ENCODE results near the gene VPS13D. TPM values are rescaled to one million over a fixed set of nuclear protein-coding genes. Genes with fewer than 3 reads are reported as not detected.

Gene VPS13D
- total RNA-seq, 1 experiment from 2014 or later = 13.6 TPM

GRCh38 chr1:12404918-12405317 is 175.1 kb downstream of the VPS13D start:
- DNase-seq (ENCODE audit: low read depth) = no peak

DNA sequence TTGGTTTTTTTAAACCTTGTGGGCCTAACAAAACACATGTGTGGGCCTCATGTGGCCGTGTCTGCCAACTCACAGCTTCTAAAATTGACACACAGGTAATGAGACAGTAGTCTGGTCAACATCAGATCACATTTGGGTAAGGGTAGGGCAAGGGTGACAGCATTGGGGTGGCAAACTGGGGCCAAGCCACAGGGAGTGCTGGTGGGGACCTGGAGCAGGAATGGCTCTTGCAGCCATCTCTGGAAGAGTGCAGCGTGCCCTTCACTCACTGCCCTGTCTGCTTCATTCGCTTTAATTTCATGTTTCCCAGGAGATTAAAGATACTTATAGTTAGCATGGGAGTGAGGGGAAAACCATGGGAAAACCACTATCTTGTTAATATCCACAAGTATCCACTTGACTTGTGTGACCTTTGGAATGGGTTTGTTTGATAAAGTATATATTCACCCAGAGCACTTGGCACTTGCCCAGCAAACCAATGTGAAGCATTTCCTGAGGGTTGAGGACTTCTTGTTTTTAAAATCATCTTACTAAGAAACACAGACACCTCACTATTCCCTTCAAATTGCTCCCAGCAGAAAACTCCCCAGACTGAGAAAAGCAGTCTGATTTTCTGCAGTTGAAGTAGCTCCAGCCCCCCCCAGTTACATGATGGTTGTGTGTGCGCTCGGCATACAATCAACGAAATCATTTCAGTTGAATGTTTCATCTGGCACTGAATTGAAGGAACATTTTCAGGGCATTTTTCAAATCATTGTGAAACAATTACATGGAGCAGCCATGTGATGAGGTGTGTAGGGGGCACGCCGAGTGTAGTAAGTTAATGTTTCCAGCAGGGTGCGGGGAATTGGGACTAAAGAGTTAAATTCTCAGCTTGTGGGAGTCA is 175.7 kb downstream of the VPS13D start:
- DNase-seq (ENCODE audit: low read depth) = peak; percentile 38

DNA sequence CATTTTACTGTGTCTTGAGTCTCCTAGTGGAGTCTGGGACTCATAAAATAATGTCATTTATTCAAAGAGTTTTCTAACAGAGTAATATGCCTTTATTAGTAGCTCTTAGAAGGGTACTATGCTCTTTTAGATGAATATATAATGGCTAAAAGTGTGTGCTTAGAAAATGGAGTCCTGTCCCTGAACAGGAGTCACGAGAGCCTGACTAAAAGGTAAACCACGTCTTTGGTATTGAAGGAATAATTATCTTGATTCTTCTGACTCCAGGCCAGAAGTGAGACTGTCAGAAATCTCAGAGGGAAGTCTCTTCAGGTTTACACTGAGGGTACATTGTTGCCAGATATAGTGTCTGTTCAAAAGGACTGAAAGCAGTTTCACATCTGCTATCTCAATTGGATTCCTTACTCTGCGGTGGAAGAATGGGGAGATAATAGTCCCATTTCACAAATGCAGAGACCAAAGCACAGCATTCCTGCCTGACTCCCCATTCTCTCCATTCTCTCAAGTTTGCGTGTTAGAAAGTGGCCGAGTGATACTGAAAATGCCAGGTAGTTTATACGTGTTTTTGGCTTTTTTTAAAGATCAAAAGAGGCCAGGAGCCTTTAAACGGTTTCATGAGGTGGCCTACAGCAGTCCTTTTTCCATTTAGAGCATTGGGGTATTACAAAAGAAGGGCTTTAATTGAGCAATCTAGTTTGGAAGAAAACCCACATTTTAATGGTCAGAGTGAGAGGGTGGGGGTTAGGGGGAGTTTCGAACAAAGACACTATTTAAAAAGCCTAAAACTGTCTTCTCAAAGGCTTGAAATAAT is 176.6 kb downstream of the VPS13D start:
- peak; percentile 49 for DNase-seq (ENCODE audit: low read depth)

GRCh38 chr1:12407050-12407961 is 177.5 kb downstream of the VPS13D start:
- peak; percentile 64 for DNase-seq (ENCODE audit: low read depth)

DNA sequence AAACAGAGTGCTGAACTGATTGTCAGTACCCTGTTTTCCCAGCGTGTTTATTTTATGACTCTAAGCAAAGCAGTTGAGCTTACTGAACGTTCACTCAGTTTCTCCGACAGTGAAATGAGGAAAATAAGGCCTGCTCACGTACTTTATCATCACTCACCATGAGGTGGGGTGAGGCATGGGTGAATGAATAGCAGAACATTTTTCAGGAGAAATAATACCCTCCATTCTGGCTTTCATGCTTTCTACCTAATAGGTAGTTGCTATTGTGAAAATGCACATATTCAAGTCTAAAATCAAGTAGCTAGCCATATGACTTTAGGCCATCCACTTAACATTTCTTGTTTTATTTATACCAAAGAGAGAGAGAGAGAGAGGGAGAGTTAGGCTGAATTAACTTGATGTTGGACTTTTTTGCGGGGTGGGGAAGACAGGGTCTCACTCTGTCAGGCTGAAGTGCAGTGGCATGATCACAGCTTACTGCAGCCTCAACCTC is 178.2 kb downstream of the VPS13D start:
- no peak for DNase-seq (ENCODE audit: low read depth)

DNA sequence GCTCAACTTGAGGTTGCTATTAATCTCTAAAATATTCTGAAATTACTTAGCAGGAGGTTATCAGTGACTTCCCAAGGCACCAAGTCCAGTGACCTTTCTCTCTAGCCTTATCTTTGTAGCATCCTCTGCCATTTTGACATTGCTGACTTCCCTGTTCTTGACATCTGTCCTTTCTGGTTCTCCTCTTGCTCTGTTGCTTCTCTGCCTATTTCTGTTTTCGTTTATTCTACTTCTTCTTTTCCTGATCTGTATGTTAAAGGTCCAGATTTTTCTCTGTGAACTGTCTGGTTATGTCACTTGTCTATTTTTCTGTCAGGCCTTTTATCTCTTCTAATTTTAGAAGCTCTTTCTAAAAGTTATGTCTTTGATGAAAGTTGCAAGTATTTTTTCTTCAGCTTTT is 178.8 kb downstream of the VPS13D start:
- no peak for DNase-seq (ENCODE audit: low read depth)

- no peak for DNase-seq (ENCODE audit: low read depth)
Measured at GRCh38 chr1:12409681-12410080, 179.9 kb downstream of the VPS13D start.

- DNase-seq (ENCODE audit: low read depth) = no peak
Measured at GRCh38 chr1:12410351-12410750, 180.5 kb downstream of the VPS13D start.

DNA sequence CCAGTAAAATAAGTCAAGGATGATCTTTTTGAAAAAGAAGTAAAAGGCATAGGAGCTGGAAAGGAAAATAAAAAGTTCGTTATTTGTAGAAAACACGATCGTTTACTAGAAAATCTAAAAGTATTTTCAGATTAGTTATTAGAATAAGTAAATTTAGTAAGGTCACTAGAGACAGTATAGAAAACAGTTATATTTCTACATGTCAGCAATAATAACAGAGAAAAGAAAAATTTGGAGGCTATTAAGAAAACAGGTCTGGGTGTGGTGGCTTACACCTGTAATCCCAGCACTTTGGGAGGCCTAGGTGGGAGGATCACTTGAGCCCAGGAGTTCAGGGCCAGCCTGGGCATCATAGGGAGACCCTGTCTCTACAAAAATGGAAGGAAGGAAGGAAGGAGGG is 181.3 kb downstream of the VPS13D start:
- DNase-seq (ENCODE audit: low read depth) = no peak

DNA sequence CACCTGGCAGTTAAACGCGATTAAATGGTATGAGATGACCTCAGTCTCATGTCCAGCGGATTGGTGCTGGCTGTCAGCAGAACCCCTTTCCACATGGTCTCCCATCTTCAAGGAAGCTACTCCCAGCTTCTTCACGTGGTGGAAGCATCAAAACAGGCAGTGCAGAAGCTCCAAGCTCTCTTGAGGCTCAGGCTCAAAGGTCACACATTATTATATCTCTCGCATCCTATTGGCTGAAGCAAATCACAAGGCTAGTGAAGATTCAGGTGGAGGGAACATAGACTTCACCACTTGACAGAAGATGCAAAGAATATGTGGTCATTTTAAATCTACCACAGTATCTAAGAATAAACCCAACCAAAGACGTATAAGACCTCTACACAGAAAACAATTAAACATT is 181.9 kb downstream of the VPS13D start:
- DNase-seq (ENCODE audit: low read depth) = no peak

GRCh38 chr1:12412439-12412838 is 182.6 kb downstream of the VPS13D start:
- no peak for DNase-seq (ENCODE audit: low read depth)

DNA sequence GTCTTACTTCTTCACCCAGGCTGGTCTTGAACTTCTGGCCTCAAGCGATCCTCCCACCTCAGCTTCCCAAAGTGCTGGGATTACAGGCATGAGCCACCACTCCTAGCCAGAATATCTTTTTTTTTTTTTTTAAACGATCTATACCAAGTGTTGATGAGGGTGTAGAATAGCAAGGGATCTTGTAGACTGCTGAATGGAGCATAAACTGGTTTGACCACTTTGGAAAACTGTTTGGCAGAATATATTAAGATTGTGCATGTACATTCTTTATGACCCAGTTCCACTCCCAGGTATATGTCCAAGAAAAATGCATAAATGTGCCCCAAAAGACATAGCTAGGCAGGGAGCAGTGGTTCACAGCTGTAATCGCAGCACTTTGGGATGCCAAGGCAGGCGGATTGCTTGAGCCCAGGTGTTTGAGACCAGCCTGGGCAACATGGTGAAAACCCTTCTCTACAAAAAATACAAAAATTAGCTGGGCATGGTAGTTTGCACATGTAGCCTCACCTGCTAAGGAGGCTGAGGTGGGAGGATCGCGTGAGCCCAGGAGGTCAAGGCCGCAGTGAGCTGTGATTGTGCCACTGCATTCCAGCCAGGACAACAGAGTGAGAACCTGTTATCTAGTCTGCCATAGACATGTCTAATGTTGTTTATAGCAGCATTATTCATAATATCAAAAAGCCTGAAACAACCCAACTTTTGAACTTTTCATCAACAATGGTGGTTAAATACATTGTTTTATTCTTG is 184.0 kb downstream of the VPS13D start:
- no peak for DNase-seq (ENCODE audit: low read depth)

GRCh38 chr1:12414444-12415018 is 184.7 kb downstream of the VPS13D start:
- DNase-seq (ENCODE audit: low read depth) = no peak

DNA sequence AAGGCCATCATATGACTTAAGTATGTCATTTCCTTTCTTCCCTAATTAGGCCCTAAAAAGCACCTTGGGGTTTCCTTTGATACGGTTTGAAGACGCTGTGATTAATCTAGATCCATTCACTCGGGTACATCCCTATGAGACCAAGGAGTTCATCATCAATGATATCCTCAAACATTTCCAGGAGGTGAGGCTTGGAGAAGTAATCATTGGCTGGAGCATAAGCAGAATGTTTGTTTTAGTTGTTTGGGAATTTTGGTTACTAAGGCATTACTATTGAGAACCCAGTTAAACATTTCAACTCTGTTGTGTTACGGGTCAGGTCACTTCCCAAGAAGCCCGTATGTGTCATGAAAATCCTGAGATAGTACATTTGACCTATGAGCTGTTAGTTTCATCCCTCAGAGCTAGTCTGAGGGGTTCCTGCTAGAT is 185.2 kb downstream of the VPS13D start:
- DNase-seq (ENCODE audit: low read depth) = no peak

GRCh38 chr1:12416101-12416500 is 186.3 kb downstream of the VPS13D start:
- no peak for DNase-seq (ENCODE audit: low read depth)

DNA sequence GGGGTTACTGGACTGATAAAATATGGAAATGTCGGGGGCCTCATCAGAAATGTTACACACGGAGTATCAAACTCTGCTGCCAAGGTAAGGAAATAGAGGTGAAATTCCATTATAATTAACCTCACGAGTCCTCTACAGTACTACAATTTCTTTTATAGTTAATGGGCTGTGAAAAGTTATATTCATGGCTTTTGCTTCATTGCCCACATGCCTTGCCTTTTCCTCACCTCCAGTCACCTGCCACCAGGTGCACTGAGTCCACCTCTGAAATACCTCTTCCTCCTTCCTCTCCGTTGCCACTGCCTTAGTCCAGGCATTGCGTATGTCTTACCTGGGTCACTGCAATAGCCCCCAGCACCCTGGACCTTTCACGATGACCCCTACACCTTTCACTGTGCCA is 186.9 kb downstream of the VPS13D start:
- DNase-seq (ENCODE audit: low read depth) = no peak

- DNase-seq (ENCODE audit: low read depth) = no peak
Measured at GRCh38 chr1:12417389-12417788, 187.6 kb downstream of the VPS13D start.

DNA sequence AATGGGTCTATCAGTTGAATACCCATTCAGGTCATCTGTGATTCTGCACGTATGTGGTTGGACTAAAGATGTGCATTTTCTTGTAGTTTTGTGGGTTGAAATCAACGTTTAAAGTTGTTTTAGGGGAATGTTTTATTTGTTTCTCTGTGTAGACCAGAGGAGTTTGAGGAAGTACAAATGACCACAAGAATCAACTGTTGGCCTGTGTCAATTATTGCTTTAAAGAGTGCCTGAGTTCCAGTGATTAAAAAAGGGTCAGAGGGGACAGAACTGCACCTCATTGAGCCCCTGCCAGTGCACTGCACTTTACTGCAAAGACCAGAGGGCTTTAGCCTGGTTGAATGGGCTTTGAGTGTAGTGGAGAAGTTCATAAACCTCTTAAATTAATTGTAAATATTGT is 190.3 kb downstream of the VPS13D start:
- no peak for DNase-seq (ENCODE audit: low read depth)

- no peak for DNase-seq (ENCODE audit: low read depth)
Measured at GRCh38 chr1:12422488-12422887, 192.7 kb downstream of the VPS13D start.

GRCh38 chr1:12424087-12424529 is 194.3 kb downstream of the VPS13D start:
- DNase-seq (ENCODE audit: low read depth) = peak; percentile 48
